H1 (cell line): ENCODE data around the gene PEX26. TPM values are rescaled to one million over a fixed set of nuclear protein-coding genes. Genes with fewer than 3 reads are reported as not detected.

Source experiments
- MAFK ChIP-seq: IDR thresholded peaks from 2 replicates; pipeline ENCODE4 v1.6.1; 2012; ENCODE audit warnings: low read depth, mild to moderate bottlenecking, improper control_type of control experiment, low read length
- SP1 ChIP-seq: IDR thresholded peaks from 2 replicates; pipeline ENCODE4 v1.6.1; 2011; ENCODE audit warnings: low read depth, low read length
- polyA plus RNA-seq, 7 experiments: library from polyadenylated mRNA; depleted of rRNA in 3 of 7; stranded (reverse) in 5 of 7; unstranded in 2 of 7; fragments of >200 nt in 5 of 7; fragments of 200-250 nt in 2 of 7; gene quantifications; 1 replicate in 5 of 7; 2 replicates in 1 of 7; 4 replicates in 1 of 7; pipeline versions ENCODE4 v1.2.1 to v1.2.3, GENCODE V29; 2011 to 2013; ENCODE audit warnings: missing spikeins in 2 of 7, mixed read lengths in 2 of 7
- total RNA-seq: library from RNA; stranded (reverse); fragmentation: NEBNext Ultra II Directional; extraction: Animal tissue kit (Norgen Biotek cat#: 25700); gene quantifications from 2 replicates; pipeline ENCODE4 v1.2.1, GENCODE V29; 2021

PEX26 gene
- total and polyA plus RNA-seq, 2 of the 8 experiments (the other 6 are each of a cell fraction or from before 2014, with no cell fraction given) = 33.1 to 49.0 TPM

GRCh38 chr22:18032455-18033101 is 45.2 kb upstream of the PEX26 start (continued):
- TF ChIP-seq MAFK (no peak), SP1 (no peak)
